AG10803 (cell line): ENCODE results near the gene PUSL1.

Experiments
- DNase-seq: peaks from one replicate; pipeline ENCODE4 v3.0.0; 2010; ENCODE audit warnings: low read depth
- H3K4me3 ChIP-seq: 2 replicates; pipeline ENCODE4 v1.5.1; 2011; ENCODE audit warnings: mild to moderate bottlenecking, low read length, control low read depth
- CTCF ChIP-seq: conservative IDR thresholded peaks from 2 replicates; pipeline ENCODE4 v1.5.1; 2011; ENCODE audit warnings: mild to moderate bottlenecking, low read length, control low read depth, inconsistent platforms

The PUSL1 gene

GRCh38 chr1:1336931-1337792 lies 28.8 kb downstream of the PUSL1 start:
- H3K4me3 ChIP-seq: no peak overlapping the region
- no peak for TF ChIP-seq CTCF
- no peak for DNase-seq

GRCh38 chr1:1337793-1338147 lies 29.4 kb downstream of the PUSL1 start:
- DNase-seq: no peak
- TF ChIP-seq CTCF: no peak
- H3K4me3 ChIP-seq: no peak overlapping the region

- no peak for TF ChIP-seq CTCF
- H3K4me3 ChIP-seq: no peak overlapping the region
- DNase-seq: no peak
These were observed 29.9 kb downstream of the PUSL1 start for GRCh38 chr1:1338278-1338677.

- H3K4me3 ChIP-seq: no peak overlapping the region
- no peak for TF ChIP-seq CTCF
- no peak for DNase-seq
These were observed 31.8 kb downstream of the PUSL1 start for GRCh38 chr1:1340185-1340584.

- no peak for TF ChIP-seq CTCF
- H3K4me3 ChIP-seq: no peak overlapping the region
- no peak for DNase-seq
These were observed 32.6 kb downstream of the PUSL1 start for GRCh38 chr1:1340791-1341548.

GRCh38 chr1:1341549-1342021 lies 33.2 kb downstream of the PUSL1 start:
- no peak overlapping the region for H3K4me3 ChIP-seq
- no peak for DNase-seq
- no peak for TF ChIP-seq CTCF

GRCh38 chr1:1342061-1342562 lies 33.7 kb downstream of the PUSL1 start:
- no peak for DNase-seq
- no peak for TF ChIP-seq CTCF
- H3K4me3 ChIP-seq: no peak overlapping the region
